ENCODE data around the gene MRPS14.
"Not testable (repeated sequence)": the region's sequence is repeated elsewhere in the genome, so short reads cannot be mapped to it uniquely, and the experiment has no call there.

Gene MRPS14

DNA sequence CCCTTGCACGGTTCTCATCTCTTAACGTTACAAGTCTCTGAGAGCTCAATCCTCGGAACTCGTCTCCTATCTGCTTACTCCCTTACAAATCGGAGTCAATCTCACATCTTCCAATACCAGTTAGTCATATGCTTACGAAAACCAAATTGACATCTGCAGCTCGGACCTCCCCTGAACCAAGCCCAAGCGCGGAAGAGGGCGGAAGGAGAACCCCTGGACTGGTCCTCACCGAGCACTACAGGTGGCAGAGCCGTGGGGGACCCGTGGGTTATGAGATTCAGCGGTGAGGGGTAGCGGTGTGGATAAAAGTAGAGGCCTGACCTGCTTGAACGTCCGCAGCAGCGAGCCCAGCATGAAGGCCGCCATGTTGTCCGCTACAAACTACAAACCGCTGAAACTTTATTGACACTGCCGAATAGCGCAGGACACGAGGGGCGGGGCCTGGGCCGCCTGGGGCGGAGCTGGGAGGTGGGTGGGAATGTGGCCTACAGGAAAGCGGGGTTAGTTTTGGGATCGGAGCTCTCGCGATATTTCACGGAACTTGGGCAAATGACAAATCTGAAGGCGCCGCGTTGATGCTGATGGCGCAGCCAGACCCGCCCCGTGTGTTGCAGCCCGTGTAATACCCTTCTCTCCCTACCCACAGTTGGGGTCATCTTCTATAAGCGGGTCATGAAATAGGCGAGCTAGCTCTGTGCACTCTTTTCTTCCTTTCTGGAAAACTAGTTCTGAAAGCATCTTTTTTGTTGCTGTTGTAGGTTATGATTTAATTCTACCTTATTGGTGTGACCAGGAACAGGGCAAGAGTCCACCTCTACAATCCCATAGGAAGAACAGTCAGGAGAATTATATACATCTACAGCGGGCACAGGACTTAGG is at the start of gene MRPS14:
TSS of gene MRPS14 (minus strand) at position 383 of the 879 bp plus-strand sequence. CDS start at position 366, 17 bp downstream.
- peak; percentile 97 for DNase-seq (ENCODE audit: low spot score)

DNA sequence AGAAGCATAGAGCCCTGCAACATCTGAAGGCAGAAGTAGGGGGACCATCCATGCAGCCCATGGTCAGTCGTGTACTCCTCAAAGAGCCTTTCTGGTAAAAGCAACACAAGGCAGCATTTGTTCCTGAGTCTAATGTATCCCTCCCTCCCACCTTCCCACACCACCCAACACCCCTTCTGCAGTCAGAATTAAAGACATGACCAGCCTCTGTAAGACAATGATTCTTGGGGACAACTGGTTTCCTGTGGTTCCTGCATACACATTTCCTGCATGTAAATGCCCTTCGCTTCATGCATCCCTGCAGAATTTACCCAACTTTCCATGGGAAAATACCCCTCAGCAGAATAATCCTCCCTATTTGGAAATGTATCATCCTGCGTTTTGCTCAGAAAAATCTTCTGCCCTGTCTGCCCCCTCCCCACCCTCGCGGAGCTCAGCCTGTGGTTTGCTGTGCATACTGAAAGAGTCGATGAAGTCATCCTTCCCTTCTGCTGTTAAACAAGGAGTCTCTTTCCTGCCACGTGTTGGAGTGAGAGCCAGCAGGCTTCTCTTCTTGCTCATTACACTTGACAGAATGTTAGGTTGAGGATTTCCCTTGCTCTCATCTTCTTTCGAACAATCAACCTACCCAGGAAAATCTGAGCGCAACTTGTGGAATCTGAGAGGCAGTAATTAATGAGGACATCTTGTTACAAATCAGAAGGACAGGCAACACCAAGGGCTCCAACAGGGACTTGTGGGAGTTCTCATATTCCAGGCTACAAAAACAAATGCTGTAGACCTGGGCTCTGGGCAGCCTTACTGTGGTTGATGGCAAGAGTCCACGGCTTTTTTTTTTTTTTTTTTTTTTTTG is 49.1 kb upstream of the MRPS14 start:
- DNase-seq (ENCODE audit: low spot score), result no peak

- DNase-seq (ENCODE audit: low spot score), result no peak
These were observed 48.2 kb upstream of the MRPS14 start for GRCh38 chr1:175071276-175071943.

- DNase-seq (ENCODE audit: low spot score), result no peak
These were observed 47.6 kb upstream of the MRPS14 start for GRCh38 chr1:175070818-175071217.

DNA sequence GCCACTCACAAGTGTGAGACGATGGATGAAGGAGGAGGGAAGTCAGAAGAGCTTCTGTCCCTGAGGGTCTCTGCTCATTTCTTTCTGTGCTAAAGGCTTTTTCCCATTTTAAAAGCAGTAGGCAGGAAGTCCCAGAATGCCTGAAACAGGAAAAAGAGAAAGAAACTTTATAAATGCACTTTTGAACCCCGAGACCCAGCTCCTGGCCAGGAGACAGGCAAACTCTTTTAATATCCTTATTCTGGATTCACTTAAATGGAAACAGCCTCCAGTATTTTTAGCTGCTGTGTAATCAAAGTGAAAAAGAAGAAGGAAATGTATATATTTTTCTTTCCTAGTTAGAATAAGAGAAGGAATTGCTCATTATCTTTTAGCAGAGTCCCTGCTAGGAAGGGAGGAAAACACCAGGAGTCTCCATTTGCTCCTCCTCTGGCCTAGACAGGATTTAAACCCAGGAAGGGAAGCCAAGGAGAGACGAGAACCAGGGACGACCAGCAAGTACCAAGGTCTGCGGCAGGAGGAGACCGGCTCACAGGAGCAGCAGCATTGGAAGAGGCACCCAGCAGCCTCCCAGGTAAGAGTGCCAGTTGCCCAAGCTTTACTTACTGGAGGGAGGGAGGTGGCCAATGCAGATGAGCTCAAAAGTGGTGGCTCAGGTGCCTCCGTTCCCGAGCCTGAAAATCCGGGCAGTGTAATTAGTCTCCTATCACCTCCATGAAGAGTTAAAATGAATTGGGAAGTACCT is 44.3 kb upstream of the MRPS14 start, which contains the start of gene TNN:
TSS of gene TNN (plus strand) at position 472 of the 745 bp plus-strand sequence. CDS start 9,586 bp downstream, outside the sequence.
- DNase-seq (ENCODE audit: low spot score), result no peak

- DNase-seq (ENCODE audit: low spot score), result no peak
These were observed 39.6 kb upstream of the MRPS14 start for GRCh38 chr1:175062858-175063257.

- DNase-seq (ENCODE audit: low spot score), result no peak
These were observed 39.1 kb upstream of the MRPS14 start for GRCh38 chr1:175062339-175062738.

DNA sequence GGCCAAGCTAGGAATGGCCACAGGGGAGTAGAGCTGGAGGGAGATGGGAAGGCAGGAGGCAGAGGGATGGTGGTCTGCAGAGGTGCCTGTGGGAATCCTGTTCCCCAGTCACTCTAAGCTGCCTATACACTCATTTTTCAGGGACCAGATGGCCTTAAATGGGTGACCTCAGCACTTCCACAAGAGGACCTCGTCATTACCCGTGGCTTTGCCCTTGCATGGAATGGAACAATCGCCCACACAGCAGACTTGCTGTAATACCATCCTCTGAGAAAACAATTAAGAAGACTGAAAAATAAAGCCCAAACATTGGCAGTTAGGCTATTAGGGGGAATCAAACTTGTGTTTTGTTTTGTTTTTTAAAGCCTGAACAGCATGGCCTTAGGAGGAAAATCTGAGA is 31.5 kb upstream of the MRPS14 start:
- DNase-seq (ENCODE audit: low spot score), result no peak

GRCh38 chr1:175050992-175051391 is 27.8 kb upstream of the MRPS14 start:
- no peak for DNase-seq (ENCODE audit: low spot score)

- no peak for DNase-seq (ENCODE audit: low spot score)
These were observed 22.3 kb upstream of the MRPS14 start for GRCh38 chr1:175045519-175045918.

DNA sequence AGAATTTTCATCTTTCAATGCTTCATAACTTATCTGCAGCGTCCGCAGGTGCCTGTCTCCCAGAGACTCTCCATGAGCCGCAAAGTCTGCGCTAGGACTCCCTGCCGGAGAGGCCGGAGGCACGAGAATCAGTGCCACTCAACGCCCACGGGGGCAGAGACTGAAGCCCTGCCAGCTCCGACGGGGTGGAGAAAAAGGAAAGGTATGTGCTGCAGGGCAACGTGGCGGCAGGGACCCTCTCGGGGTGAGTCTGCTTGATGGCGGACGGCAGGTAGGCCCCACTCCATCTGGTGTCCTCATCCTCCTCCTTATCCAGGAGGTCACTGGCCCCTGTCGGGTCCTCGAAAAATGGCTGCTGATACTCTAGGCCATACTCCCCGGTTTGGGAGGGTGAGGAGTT is 21.9 kb upstream of the MRPS14 start:
- DNase-seq (ENCODE audit: low spot score), result no peak

DNA sequence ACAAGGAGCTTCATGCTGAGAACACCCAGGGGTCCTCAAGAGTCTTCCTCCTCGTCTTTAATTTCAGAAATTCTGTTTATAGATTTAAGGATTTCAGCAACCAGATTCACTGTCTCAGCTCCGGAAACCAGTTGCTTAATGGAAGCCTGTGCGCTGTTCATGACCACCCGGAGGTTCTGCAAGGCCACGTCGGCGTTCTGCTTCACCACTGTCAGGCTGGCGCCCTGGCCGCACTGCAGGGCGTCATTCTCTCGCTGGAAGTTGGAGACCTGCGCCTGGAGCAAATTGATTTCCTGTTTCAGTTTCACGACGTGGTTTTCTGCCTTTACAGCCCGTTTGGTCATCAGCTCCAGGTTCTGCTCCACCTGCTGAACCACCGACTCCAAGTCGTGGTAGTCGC is 21.4 kb upstream of the MRPS14 start:
- not testable (repeated sequence) for DNase-seq (ENCODE audit: low spot score)

DNA sequence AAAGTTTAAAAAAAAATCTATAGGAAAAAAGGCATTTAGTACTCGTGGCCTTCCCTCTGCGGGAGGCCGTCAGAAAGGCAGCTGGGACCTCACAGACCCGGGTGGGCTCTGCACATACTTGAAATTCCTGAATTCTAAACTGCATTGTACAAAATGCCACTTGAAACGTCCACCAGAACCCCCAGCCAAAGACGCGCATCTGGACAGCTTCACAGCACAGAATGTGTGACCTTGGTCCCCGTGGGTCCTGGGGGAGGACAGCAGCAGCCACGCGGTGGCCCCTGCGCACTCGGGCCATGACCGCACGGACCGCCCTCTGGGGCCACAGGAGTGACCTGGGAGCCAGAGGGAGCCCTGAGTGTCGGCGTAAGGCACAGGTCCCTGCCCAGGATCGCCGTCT is 20.6 kb upstream of the MRPS14 start:
- DNase-seq (ENCODE audit: low spot score), result no peak

DNA sequence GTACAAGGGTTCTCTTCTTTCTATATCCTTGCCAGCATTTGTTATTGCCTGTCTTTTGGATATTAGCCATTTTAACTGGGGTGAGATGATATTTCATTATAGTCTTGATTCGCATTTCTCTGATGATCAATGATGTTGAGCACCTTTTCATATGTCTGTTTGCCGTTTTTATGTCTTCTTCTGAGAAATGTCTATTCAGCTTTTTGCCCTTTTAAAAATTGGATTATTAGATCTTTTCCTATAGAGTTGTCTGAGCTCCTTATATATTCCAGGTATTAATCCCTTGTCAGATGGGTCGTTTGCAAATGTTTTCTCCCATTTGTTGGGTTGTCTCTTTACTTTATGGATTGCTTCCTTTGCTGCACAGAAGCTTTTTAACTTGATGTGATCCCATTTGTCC is 19.4 kb upstream of the MRPS14 start:
- DNase-seq (ENCODE audit: low spot score), result no peak

DNA sequence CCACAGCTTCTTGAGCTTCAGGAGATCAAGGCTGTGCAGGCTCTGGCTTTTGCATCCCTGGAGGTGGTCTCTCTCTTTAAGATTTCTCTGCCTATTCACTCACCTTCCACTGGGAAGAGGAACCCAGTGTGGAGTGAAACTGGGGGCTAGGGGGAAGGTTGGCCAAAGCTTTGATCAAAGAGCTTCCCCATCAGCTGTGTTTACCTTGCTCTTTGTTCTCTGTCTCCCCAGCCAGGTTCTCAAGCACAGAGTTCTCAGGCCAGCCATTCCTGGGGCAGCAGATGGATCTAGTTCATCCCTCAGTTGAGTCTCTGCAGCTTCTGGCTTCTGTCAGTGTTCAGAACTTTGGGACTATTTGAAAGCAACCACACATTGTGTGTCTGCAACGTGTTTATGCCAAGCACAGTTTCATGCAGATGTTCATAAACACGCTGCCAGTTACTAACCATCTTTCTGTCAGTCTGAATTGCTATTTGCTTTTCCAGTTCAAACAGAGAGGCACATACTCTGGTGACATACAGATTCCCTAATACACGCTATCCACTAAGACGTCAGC is 17.2 kb upstream of the MRPS14 start:
- no peak for DNase-seq (ENCODE audit: low spot score)

DNA sequence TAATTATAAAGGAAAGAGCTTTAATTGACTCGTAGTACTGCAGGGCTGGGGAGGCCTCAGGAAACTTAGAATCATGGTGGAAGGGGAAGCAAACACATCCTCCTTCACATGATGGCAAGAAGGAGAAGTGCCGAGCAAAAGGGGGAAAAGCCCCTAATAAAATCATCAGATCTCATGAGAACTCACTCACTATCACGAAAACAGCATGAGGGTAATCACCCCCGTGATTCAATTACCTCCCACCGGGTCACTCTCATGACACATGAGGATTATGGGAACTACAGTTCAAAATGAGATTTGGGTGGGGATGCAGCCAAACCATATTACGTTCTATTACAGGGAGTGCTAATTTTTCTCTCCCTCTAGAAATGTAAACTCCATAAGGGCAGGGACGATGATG is 14.2 kb upstream of the MRPS14 start:
- DNase-seq (ENCODE audit: low spot score), result no peak

GRCh38 chr1:175036476-175036875 is 13.3 kb upstream of the MRPS14 start:
- no peak for DNase-seq (ENCODE audit: low spot score)

GRCh38 chr1:175035865-175036264 is 12.6 kb upstream of the MRPS14 start:
- no peak for DNase-seq (ENCODE audit: low spot score)

GRCh38 chr1:175034775-175035174 is 11.6 kb upstream of the MRPS14 start:
- DNase-seq (ENCODE audit: low spot score), result no peak

DNA sequence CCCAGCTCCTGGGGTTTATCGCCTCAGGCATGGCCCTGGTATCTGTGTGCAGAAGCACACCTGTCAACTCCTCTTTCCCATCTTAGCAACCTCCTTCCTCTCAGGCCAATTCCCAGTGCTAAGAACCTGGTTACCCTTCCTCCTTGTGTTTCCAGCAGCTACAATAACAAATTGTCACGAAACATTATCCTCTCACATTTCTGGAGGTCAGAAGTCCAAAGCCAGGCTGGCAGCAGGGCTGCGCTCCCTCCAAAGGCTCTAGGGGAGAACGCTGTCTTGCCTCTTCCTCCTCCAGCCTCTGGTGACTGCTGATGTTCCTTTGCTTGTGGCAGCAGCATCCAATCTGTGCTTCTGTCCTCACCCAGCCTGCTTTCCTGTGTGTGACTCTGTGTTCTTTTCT is 10.7 kb upstream of the MRPS14 start:
- no peak for DNase-seq (ENCODE audit: low spot score)

- no peak for DNase-seq (ENCODE audit: low spot score)
These were observed 1.5 kb upstream of the MRPS14 start for GRCh38 chr1:175024773-175025172.
